ENCODE data around the gene THSD7B. TPM values are rescaled to one million over a fixed set of nuclear protein-coding genes. Genes with fewer than 3 reads are reported as not detected.

The THSD7B gene
- total RNA-seq, 2 donors from 2014 or later = 0.51 to 5.4 TPM

DNA sequence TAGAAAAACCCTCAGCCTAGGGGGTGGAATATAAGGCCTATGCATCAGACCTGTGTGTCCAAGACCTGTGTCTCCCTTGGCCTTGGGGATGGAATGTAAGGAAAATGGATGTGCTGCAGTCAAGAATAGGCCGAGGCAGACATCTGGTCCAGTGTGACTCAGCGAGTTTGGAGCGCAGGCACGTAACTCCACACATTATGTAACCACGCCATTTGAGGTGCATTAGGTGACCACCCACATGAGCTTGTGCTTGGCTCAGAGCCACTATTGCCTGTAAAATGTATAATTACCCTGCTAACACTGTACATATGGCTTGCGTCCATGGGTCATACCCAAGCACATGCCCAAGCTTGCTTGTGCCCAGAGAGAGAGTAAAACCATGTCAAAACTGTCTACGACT lies 618.0 kb downstream of the THSD7B start:
- Histone ChIP-seq H3K9me3 (no peaks in the 10 kb centered on the region), H3K4me3 (no peak overlapping the region), H3K4me1 (replicated peaks) (no peaks in the 10 kb centered on the region), H3K27ac (no peak overlapping the region), H3K36me3 (no peaks in the 10 kb centered on the region), H3K27me3 (replicated peaks; ENCODE audit: insufficient read depth) (no peaks in the 10 kb centered on the region)
- no peak for DNase-seq (ENCODE audit: low spot score)
- intact Hi-C loops (cut with DNase I) = no loop called here
- 83% methylated on average over 7 of the region's 7 CpGs for WGBS
- no peak for TF ChIP-seq POLR2A (IDR thresholded peaks at IDR 0.05)
- TF ChIP-seq POLR2AphosphoS5 (IDR thresholded peaks at IDR 0.05) = no peak
- TF ChIP-seq, protein P1, sequence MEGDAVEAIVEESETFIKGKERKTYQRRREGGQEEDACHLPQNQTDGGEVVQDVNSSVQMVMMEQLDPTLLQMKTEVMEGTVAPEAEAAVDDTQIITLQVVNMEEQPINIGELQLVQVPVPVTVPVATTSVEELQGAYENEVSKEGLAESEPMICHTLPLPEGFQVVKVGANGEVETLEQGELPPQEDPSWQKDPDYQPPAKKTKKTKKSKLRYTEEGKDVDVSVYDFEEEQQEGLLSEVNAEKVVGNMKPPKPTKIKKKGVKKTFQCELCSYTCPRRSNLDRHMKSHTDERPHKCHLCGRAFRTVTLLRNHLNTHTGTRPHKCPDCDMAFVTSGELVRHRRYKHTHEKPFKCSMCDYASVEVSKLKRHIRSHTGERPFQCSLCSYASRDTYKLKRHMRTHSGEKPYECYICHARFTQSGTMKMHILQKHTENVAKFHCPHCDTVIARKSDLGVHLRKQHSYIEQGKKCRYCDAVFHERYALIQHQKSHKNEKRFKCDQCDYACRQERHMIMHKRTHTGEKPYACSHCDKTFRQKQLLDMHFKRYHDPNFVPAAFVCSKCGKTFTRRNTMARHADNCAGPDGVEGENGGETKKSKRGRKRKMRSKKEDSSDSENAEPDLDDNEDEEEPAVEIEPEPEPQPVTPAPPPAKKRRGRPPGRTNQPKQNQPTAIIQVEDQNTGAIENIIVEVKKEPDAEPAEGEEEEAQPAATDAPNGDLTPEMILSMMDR (IDR thresholded peaks at IDR 0.05) = no peak

DNA sequence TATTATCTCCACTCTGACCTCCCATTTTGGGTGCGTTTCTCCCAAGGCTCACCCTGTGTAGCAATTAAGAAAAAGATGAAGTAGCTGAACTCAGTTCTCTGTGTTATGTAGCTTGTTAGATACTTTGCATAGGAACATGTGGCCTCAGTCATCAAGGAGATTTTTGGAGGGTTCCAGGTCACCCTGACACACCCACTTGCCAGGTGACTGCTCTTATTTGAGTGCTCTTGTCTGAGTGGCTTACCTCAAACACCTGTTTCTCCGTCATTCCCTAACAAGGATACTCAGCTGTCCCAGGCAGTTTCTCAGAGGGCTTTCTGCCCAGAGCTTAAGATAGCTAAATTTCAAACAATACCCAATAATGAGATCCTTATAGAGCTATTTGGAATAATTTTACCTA lies 621.7 kb downstream of the THSD7B start:
- DNase-seq (ENCODE audit: low spot score) = no peak
- Histone ChIP-seq H3K36me3 (no peaks in the 10 kb centered on the region), H3K9me3 (no peaks in the 10 kb centered on the region), H3K27me3 (replicated peaks; ENCODE audit: insufficient read depth) (no peaks in the 10 kb centered on the region), H3K4me3 (no peak overlapping the region), H3K4me1 (replicated peaks) (no peaks in the 10 kb centered on the region), H3K27ac (no peak overlapping the region)
- 81% methylated on average over 2 of the region's 2 CpGs for WGBS
- TF ChIP-seq POLR2AphosphoS5 (IDR thresholded peaks at IDR 0.05) (no peak), POLR2A (IDR thresholded peaks at IDR 0.05) (no peak)
- TF ChIP-seq, protein P1 (IDR thresholded peaks at IDR 0.05) = no peak
- intact Hi-C loops (cut with DNase I) = no loop called here

DNA sequence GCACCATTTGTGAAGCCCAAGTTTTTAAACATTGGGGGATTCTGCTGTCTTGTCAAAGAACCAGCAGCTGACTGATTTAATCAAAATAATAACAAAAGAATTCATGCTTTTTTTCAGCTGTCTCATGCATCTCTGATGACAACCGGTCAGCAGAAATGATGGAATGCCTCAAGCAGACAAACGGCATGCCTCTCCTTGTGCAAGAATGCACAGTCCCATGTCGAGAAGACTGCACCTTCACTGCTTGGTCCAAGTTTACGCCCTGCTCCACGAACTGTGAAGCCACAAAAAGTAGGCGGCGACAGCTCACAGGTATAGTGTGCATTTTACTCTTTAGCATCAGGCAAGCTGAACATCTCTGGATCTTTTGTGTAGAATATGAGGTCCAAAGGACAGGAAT lies 640.2 kb downstream of the THSD7B start:
- Histone ChIP-seq H3K36me3 (no peaks in the 10 kb centered on the region), H3K4me1 (replicated peaks) (no peaks in the 10 kb centered on the region), H3K4me3 (no peak overlapping the region), H3K27me3 (replicated peaks; ENCODE audit: insufficient read depth) (no peaks in the 10 kb centered on the region), H3K9me3 (no peaks in the 10 kb centered on the region), H3K27ac (no peak overlapping the region)
- DNase-seq (ENCODE audit: low spot score) = no peak
- 60% methylated on average over 7 of the region's 7 CpGs for WGBS
- intact Hi-C loops (cut with DNase I) = no loop called here
- TF ChIP-seq, protein P1 (IDR thresholded peaks at IDR 0.05) = no peak

DNA sequence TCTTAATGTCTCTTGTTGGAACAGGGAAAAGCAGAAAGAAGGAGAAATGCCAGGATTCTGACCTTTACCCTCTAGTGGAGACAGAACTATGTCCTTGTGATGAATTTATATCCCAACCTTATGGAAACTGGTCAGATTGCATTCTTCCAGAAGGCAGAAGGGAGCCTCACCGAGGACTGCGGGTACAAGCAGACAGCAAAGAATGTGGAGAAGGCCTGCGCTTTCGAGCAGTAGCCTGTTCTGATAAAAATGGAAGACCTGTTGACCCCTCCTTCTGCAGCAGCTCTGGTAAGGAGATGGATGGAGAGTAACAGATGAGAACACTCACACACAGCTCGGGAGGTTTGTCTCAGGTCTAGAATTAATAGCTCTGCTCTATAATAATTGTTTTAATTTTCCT lies 646.2 kb downstream of the THSD7B start:
- Histone ChIP-seq H3K4me1 (replicated peaks) (no peaks in the 10 kb centered on the region), H3K36me3 (no peaks in the 10 kb centered on the region), H3K27ac (no peak overlapping the region), H3K4me3 (no peak overlapping the region), H3K27me3 (replicated peaks; ENCODE audit: insufficient read depth) (no peaks in the 10 kb centered on the region), H3K9me3 (no peaks in the 10 kb centered on the region)
- DNase-seq (ENCODE audit: low spot score) = no peak
- WGBS = 48% methylated on average over 5 of the region's 5 CpGs
- intact Hi-C loops (cut with DNase I) = no loop called here
- TF ChIP-seq POLR2AphosphoS5 (IDR thresholded peaks at IDR 0.05) (no peak), POLR2A (IDR thresholded peaks at IDR 0.05) (no peak)
- TF ChIP-seq, protein P1 (IDR thresholded peaks at IDR 0.05) = no peak

DNA sequence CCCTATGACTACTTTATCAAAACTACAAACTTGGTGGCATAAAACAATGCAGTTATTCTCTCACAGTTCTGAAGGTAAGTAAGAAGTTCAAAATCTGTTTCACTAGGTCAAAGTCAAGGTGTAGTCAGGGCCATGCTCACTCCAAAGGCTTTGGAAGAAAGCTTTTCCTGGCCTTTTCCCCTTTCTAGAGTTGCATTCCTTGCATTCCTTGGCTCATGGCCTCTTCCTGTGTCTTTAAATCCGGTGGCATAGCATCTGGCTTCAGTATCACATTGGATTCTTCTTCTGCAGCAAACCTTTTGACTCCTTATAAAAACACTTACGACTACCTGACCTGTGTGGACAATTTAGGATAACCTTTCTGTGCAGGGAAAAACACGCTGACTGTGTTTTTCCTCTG lies 655.4 kb downstream of the THSD7B start:
- no peak for TF ChIP-seq POLR2AphosphoS5 (IDR thresholded peaks at IDR 0.05)
- TF ChIP-seq, protein P1 (IDR thresholded peaks at IDR 0.05) = no peak
- TF ChIP-seq POLR2A (IDR thresholded peaks at IDR 0.05) = no peak
- no peaks in the 10 kb centered on the region for H3K27me3 ChIP-seq (replicated peaks; ENCODE audit: insufficient read depth)
- H3K4me3 ChIP-seq = no peak overlapping the region
- intact Hi-C loops (cut with DNase I) = no loop called here
- no peak for DNase-seq (ENCODE audit: low spot score)
- H3K36me3 ChIP-seq = no peaks in the 10 kb centered on the region
- no peaks in the 10 kb centered on the region for H3K4me1 ChIP-seq (replicated peaks)
- WGBS = 48% methylated on average over 3 of the region's 3 CpGs
- H3K27ac ChIP-seq = no peak overlapping the region
- no peaks in the 10 kb centered on the region for H3K9me3 ChIP-seq

Data from prostate gland (tissue), 2 donors.